ENCODE measurements around the gene NFIB. TPM values are rescaled to one million over a fixed set of nuclear protein-coding genes. Genes with fewer than 3 reads are reported as not detected.

NFIB gene
- total RNA-seq, 1 donor from 2014 or later: 99.9 TPM

DNA sequence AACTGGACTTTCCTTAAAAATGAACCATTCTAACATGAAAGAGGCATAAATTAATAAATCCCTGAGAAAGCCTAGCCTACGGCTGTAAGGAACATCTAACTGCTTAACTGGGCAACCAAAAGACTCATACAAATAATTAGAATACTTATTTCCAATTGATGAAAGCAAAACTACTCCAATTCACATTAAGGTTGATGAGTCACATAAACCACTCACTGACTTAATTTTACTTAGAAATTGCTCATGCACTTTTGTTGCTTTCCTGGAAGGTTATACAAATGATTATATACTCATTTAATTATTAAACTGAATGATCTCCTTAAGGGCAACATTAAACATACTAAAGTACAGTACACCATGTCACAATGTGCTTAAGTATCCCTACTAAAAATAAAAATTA is 101.9 kb downstream of the NFIB start:
- H3K27me3 ChIP-seq: no peaks in the 10 kb centered on the region
- H3K27ac ChIP-seq: no peak overlapping the region
- H3K4me1 ChIP-seq: peaks cover 0 to 20% of the 10 kb centered on the region in 2 donors
- no peaks in the 10 kb centered on the region for H3K9me3 ChIP-seq
- intact Hi-C loops (cut with DNase I): no loop called here
- H3K4me3 ChIP-seq: no peak overlapping the region
- DNase-seq (ENCODE audit: low spot score in 2 of 2): no peak
- H3K36me3 ChIP-seq: no peaks in the 10 kb centered on the region
- no peak for TF ChIP-seq CTCF (IDR thresholded peaks at IDR 0.05)

- intact Hi-C loops (cut with DNase I): no loop called here
- H3K4me3 ChIP-seq: no peak overlapping the region
- no peak for TF ChIP-seq CTCF (IDR thresholded peaks at IDR 0.05)
- no peak overlapping the region for H3K27ac ChIP-seq
- DNase-seq (ENCODE audit: low spot score in 2 of 2): no peak
- peaks cover 0 to 20% of the 10 kb centered on the region in 2 donors for H3K4me1 ChIP-seq
- no peaks in the 10 kb centered on the region for H3K9me3 ChIP-seq
- H3K27me3 ChIP-seq: no peaks in the 10 kb centered on the region
- no peaks in the 10 kb centered on the region for H3K36me3 ChIP-seq
These were observed 102.4 kb downstream of the NFIB start for GRCh38 chr9:14211564-14211963.

- H3K36me3 ChIP-seq: no peaks in the 10 kb centered on the region
- no peak for DNase-seq (ENCODE audit: low spot score in 2 of 2)
- TF ChIP-seq CTCF (IDR thresholded peaks at IDR 0.05): no peak
- H3K9me3 ChIP-seq: no peaks in the 10 kb centered on the region
- no peaks in the 10 kb centered on the region for H3K27me3 ChIP-seq
- H3K27ac ChIP-seq: no peak overlapping the region
- H3K4me1 ChIP-seq: peaks cover 3 to 25% of the 10 kb centered on the region in 2 donors
- H3K4me3 ChIP-seq: no peak overlapping the region
- intact Hi-C loops (cut with DNase I): no loop called here
These were observed 103.5 kb downstream of the NFIB start for GRCh38 chr9:14210428-14210827.

GRCh38 chr9:14209399-14210345 is 104.3 kb downstream of the NFIB start:
- intact Hi-C loops (cut with DNase I): no loop called here
- no peak overlapping the region for H3K27ac ChIP-seq
- H3K9me3 ChIP-seq: no peaks in the 10 kb centered on the region
- peaks cover 4 to 24% of the 10 kb centered on the region in 2 donors for H3K4me1 ChIP-seq
- no peak for TF ChIP-seq CTCF (IDR thresholded peaks at IDR 0.05)
- no peaks in the 10 kb centered on the region for H3K36me3 ChIP-seq
- no peak for DNase-seq (ENCODE audit: low spot score in 2 of 2)
- no peaks in the 10 kb centered on the region for H3K27me3 ChIP-seq
- no peak overlapping the region for H3K4me3 ChIP-seq

DNA sequence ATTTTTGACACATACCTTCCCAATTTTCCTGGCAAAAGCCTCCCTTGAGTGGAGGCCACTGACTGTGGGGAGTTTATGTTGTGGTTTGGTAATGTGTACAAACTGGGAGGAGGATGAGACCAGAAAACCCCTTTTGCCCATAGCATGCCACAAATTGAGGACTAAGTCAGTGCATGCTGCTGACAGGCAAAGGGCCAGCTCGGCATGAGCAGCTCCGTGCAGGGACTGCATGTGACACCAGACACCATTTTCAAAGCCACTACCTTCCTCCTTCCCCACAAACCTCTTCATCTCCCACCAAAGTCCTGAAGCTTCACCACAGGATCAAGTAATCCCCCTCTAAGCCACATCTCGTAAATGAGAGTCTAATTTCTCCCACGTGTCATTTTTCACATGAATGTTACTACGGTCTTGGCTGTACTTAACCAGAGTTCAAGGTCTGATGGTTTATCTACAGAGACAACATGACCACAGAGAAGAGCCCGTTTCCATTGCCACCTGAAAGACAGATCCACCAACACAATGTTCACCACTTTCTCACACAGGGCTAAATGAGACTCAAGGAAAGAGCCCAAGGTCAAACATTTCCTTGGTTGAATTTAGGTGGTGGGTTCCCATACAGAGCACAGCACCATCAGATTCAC is 106.5 kb downstream of the NFIB start:
- intact Hi-C loops (cut with DNase I): no loop called here
- H3K27me3 ChIP-seq: no peaks in the 10 kb centered on the region
- no peak overlapping the region for H3K27ac ChIP-seq
- no peak for TF ChIP-seq CTCF (IDR thresholded peaks at IDR 0.05)
- H3K9me3 ChIP-seq: no peaks in the 10 kb centered on the region
- peaks cover 4 to 40% of the 10 kb centered on the region in 2 donors for H3K4me1 ChIP-seq
- no peaks in the 10 kb centered on the region for H3K36me3 ChIP-seq
- no peak overlapping the region for H3K4me3 ChIP-seq
- DNase-seq (ENCODE audit: low spot score in 2 of 2): no peak
